Vagina (tissue), 2 donors: ENCODE data around the gene ABHD5.

ENCODE experiments used
- CTCF ChIP-seq, 3 experiments: fragments of 450-650 bp in 2 of 3; fragments of 200-600 bp in 1 of 3; sonication (generic) in 1 of 3; IDR thresholded peaks; one replicate each; pipeline ENCODE4 v1.5.1; 2017 to 2019; ENCODE audit warnings: antibody characterized with exemption in 3 of 3, mild to moderate bottlenecking in 2 of 3, moderate library complexity in 2 of 3
- POLR2A ChIP-seq, 2 donors: fragments of 450-650 bp; IDR thresholded peaks; one replicate each; pipeline ENCODE4 v1.6.1; 2017; ENCODE audit warnings: antibody characterized with exemption in 2 of 2, mild to moderate bottlenecking in 2 of 2, moderate library complexity in 2 of 2
- POLR2AphosphoS5 ChIP-seq, 2 donors: sonication (generic); formaldehyde crosslinking; IDR thresholded peaks; one replicate each; pipeline ENCODE4 v1.9.0; 2017; ENCODE audit warnings: antibody characterized with exemption in 2 of 2, mild to moderate bottlenecking in 2 of 2, low read depth in 1 of 2; ENCODE audit not compliant: insufficient read depth in 1 of 2

- TF ChIP-seq POLR2AphosphoS5 (IDR thresholded peaks at IDR 0.05; ENCODE audit: insufficient read depth in 1 of 2, low read depth in 1 of 2) (no peak), CTCF (IDR thresholded peaks at IDR 0.05) (no peak), POLR2A (IDR thresholded peaks at IDR 0.05) (no peak)
These were observed 19.9 kb upstream of the ABHD5 start for GRCh38 chr3:43670635-43671522.
